Central memory CD8-positive, alpha-beta T cell (primary cell): ENCODE measurements around the gene PSD.

Experiments
- ATAC-seq: fragments of 150-1000 bp; cut with Tn5 transposase; replicated peaks from 2 replicates; pipeline ENCODE4 v1.10.0; 2022; ENCODE audit warnings: mild to moderate bottlenecking, moderate FRiP score, moderate number of reproducible peaks; ENCODE audit not compliant: poor library complexity, severe bottlenecking; ENCODE audit errors: extremely low read depth
- DNase-seq, 2 donors: peaks; one replicate each; pipeline ENCODE4 v3.0.0; 2021; ENCODE audit warnings: low spot score in 2 of 2
- H3K27ac Mint-ChIP-seq: one replicate; pipeline ENCODE4 v1.8.0; 2022; ENCODE audit warnings: low read depth, mild to moderate bottlenecking, moderate library complexity, mixed read lengths
- H3K27me3 Mint-ChIP-seq: one replicate; pipeline ENCODE4 v1.8.0; 2022; ENCODE audit warnings: mixed read lengths
- H3K36me3 Mint-ChIP-seq: one replicate; pipeline ENCODE4 v1.8.0; 2022; ENCODE audit warnings: mild to moderate bottlenecking, moderate library complexity, mixed read lengths; ENCODE audit not compliant: insufficient read depth
- H3K4me1 Mint-ChIP-seq: one replicate; pipeline ENCODE4 v1.8.0; 2022; ENCODE audit warnings: mixed read lengths
- H3K4me3 Mint-ChIP-seq: one replicate; pipeline ENCODE4 v1.8.0; 2022; ENCODE audit warnings: mild to moderate bottlenecking, moderate library complexity, mixed read lengths
- H3K9me3 Mint-ChIP-seq: one replicate; pipeline ENCODE4 v1.8.0; 2022; ENCODE audit warnings: mixed read lengths

Gene PSD

DNA sequence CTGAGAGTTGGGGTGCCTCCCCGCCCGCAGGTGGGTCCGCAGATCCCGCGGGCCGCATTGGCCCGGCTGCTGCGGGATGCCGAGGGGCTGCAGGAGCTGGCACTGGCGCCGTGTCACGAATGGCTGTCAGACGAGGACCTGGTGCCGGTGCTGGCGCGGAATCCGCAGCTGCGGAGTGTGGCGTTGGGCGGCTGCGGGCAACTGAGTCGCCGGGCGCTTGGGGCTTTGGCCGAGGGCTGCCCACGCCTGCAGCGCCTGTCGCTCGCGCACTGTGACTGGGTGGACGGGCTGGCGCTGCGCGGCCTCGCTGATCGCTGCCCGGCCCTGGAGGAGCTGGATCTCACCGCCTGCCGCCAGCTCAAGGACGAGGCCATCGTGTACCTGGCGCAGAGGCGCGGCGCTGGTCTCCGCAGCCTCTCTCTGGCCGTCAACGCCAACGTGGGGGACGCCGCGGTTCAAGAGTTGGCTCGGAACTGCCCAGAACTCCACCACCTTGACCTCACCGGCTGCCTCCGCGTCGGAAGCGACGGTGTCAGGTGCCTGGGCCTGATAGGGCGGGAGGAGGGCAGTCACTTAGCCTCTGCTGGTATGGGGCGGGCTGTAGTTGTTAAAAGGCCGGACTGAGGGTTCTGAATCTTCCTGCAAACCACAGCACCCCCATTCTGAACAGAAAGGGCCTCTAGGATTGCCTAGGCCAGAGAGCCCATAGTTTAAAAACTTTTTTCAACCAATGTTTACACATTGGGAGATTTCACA lies 3.4 kb upstream of the PSD start:
- H3K36me3 Mint-ChIP-seq, result peaks cover 23% of the 10 kb centered on the region
- H3K9me3 Mint-ChIP-seq, result no peaks in the 10 kb centered on the region
- H3K27ac Mint-ChIP-seq, result peak overlapping the region; percentile 98
- peaks cover 35% of the 10 kb centered on the region for H3K4me1 Mint-ChIP-seq
- ATAC-seq, result peak; percentile 17
- DNase-seq, result no peak
- H3K4me3 Mint-ChIP-seq, result peak overlapping the region; percentile 100
- H3K27me3 Mint-ChIP-seq, result peaks cover 16% of the 10 kb centered on the region

GRCh38 chr10:102421507-102421756 lies 2.8 kb upstream of the PSD start:
- H3K4me1 Mint-ChIP-seq, result peaks cover 35% of the 10 kb centered on the region
- H3K27ac Mint-ChIP-seq, result peak overlapping the region; percentile 98
- H3K4me3 Mint-ChIP-seq, result peak overlapping the region; percentile 100
- H3K36me3 Mint-ChIP-seq, result peaks cover 23% of the 10 kb centered on the region
- peaks cover 21% of the 10 kb centered on the region for H3K27me3 Mint-ChIP-seq
- no peak for DNase-seq
- no peak for ATAC-seq
- H3K9me3 Mint-ChIP-seq, result no peaks in the 10 kb centered on the region

DNA sequence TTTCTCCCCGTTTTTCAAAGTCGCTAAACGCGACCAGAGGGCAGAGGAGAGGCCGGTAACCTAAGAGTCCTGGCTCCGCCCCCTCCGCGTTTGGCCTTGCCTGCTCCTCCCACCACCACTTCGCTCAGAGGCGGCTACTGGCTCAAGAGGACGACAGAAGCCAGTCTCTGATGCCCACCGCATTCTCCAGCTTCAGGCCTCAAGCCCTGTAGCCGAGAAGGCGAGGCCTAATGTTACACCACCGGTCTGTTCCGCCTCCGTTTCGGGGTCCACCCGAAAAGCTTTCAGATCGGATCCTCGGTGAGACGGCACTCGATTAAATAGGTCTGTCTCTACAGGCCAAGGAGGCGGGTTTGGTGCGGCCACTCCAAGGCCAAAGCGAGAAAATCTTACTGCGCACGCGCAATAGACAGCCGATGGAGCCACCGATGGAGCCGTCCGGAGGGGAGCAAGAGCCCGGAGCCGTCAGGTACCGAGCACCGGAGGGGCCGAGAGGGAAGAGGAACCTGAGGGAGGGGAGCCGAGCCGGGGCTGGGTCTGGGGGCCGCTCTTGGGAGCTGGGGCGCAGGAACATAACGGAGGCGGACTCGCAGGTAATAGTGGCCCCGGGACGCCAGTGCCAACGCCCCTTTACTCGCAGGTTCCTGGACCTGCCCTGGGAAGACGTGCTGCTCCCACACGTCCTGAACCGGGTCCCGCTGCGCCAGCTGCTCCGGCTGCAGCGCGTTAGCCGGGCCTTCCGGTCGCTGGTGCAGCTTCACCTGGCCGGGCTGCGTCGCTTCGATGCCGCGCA lies 2.3 kb upstream of the PSD start, which contains the start of gene FBXL15:
Gene FBXL15, plus strand, starts transcription at position 123 of the 793 bp plus-strand sequence. Its CDS starts 294 bp downstream, at position 417.
- Mint-ChIP-seq H3K9me3 (no peaks in the 10 kb centered on the region), H3K27me3 (peaks cover 26% of the 10 kb centered on the region), H3K27ac (peak within 1 kb of the TSS; percentile 98), H3K4me3 (peak within 1 kb of the TSS; percentile 100), H3K36me3 (peaks cover 23% of the 10 kb centered on the region), H3K4me1 (peaks cover 35% of the 10 kb centered on the region)
- DNase-seq (peak; percentile 90 to 95), ATAC-seq (peak; percentile 76)

GRCh38 chr10:102420181-102420713 lies 1.7 kb upstream of the PSD start:
- H3K27ac Mint-ChIP-seq, result peak overlapping the region; percentile 98
- H3K4me3 Mint-ChIP-seq, result peak overlapping the region; percentile 100
- DNase-seq (no peak), ATAC-seq (no peak)
- no peaks in the 10 kb centered on the region for H3K9me3 Mint-ChIP-seq
- peaks cover 23% of the 10 kb centered on the region for H3K36me3 Mint-ChIP-seq
- peaks cover 35% of the 10 kb centered on the region for H3K4me1 Mint-ChIP-seq
- H3K27me3 Mint-ChIP-seq, result peaks cover 33% of the 10 kb centered on the region

DNA sequence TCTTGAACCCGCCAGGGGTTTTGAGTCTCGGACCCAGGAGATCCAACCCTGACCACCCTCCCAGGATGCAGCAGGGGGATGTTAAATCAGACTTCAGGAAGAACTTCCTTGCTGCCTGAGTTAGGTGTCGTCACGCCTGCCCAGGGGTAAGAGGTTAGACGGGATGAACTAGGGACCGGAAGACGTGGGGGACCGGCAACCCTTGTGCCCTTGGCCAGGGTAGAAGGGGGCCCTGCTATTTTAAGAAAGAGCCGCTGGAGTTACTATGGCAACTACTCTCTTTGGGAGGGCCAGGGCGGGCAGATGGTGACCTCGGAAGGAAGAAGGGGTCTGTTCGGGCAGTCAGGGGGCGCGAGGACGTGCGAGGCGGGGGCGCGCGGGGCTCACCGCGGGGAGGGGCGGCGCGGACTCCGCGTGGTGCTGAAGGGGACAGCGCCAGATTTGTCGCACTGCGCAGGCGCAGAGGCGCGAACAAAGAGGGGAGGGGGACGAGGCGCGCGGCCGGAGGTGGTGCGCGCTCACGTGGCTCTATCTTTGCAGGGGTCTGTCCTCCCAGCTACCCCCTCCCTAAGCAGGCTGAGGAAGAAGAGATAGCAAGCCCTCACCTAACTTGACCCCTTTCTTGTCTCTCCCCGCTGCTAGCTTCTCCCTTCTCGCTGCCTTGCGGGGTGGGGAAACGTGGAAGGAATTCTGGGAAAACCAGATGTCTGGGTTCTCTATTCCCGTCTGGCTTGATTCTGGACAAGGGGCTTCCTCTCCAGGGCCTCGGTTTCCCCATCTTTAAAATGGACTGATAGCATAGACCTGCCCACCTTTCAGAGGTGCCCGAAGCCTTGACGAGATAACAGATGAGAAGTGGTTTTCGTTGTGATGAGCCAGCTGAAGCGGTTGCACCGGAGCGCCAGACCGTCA lies 940 bp upstream of the PSD start:
- Mint-ChIP-seq H3K27me3 (peaks cover 40% of the 10 kb centered on the region), H3K4me3 (peak overlapping the region; percentile 100), H3K36me3 (peaks cover 23% of the 10 kb centered on the region), H3K4me1 (peaks cover 35% of the 10 kb centered on the region), H3K27ac (peak overlapping the region; percentile 41), H3K9me3 (no peaks in the 10 kb centered on the region)
- DNase-seq (peak; percentile 39 to 59), ATAC-seq (no peak)

DNA sequence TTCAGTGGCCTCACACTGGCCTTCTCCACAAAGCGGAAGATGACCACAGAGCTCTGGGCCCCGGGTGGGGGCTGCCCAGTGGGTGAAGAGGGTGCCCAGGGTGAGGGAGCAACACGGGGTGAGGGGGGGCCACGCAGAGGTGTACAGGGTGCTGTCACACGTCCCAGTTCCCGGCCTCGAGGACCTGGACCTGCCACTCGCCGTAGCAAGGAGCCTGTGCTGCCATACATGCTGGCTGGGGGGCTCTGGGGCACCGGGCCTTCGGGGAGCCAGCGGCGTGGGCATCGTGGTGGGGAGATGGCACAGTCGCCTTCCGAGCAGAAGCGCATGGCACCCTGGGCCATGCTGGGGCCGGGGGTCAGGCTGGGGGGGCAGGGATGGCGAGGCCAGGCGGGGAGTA lies 1.9 kb downstream of the PSD start:
- peaks cover 20% of the 10 kb centered on the region for H3K36me3 Mint-ChIP-seq
- H3K9me3 Mint-ChIP-seq, result no peaks in the 10 kb centered on the region
- no peak for DNase-seq

GRCh38 chr10:102416283-102416682 lies 2.3 kb downstream of the PSD start:
- DNase-seq, result no peak
- H3K9me3 Mint-ChIP-seq, result no peaks in the 10 kb centered on the region
- peaks cover 18% of the 10 kb centered on the region for H3K36me3 Mint-ChIP-seq
- no peak overlapping the region for H3K4me3 Mint-ChIP-seq
- ATAC-seq, result no peak
- H3K27ac Mint-ChIP-seq, result no peak overlapping the region
- H3K4me1 Mint-ChIP-seq, result peaks cover 24% of the 10 kb centered on the region
- H3K27me3 Mint-ChIP-seq, result peaks cover 69% of the 10 kb centered on the region

More for the DNA sequence above, 1.9 kb downstream of the PSD start:
- Mint-ChIP-seq H3K27me3 (peaks cover 65% of the 10 kb centered on the region), H3K4me1 (peaks cover 23% of the 10 kb centered on the region), H3K27ac (no peak overlapping the region), H3K4me3 (no peak overlapping the region)
- ATAC-seq, result no peak

- DNase-seq (no peak), ATAC-seq (no peak)
- Mint-ChIP-seq H3K9me3 (no peaks in the 10 kb centered on the region), H3K36me3 (peaks cover 10% of the 10 kb centered on the region), H3K4me1 (peaks cover 18% of the 10 kb centered on the region), H3K4me3 (no peak overlapping the region), H3K27ac (no peak overlapping the region), H3K27me3 (peaks cover 82% of the 10 kb centered on the region)
Observed at GRCh38 chr10:102414749-102415148, 3.8 kb downstream of the PSD start.

DNA sequence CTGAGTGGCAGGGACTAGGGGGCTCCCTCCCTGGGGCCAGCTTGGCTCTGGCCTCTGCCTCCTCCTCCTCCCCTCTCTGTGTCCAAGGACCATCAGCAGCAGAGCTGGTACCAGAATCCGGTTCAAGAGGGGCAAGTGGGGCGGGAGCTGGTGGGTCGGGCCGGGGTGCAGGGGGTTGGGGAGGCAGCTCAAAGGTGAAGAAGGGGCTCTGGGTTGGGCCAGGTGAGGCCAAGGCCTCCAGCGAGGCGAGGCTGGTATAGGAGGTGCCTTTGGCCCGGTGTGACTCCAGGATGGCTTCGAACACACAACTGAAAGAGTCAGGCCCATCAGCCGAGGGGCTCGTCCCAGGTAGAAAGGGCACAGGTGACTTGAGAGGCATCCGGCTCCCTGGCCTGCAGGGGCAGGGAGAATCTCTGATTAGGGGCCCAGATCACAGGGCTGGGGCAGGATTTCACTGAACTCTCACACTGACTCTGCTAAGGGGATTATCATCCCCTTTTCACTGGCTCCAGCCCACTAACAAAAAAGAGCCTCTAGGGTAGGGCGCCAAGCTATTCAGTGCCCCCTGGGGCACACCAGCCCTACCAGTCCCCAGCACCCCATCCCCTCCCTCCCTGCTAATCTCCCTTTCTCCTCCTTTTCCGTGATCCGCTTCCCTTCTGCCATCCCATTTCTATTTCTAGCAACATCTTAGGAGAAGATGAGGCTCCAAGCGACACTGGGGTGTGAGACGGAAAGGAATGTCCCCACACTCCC lies 4.6 kb downstream of the PSD start:
- H3K36me3 Mint-ChIP-seq, result peaks cover 11% of the 10 kb centered on the region
- ATAC-seq, result no peak
- peaks cover 89% of the 10 kb centered on the region for H3K27me3 Mint-ChIP-seq
- no peak overlapping the region for H3K4me3 Mint-ChIP-seq
- no peak for DNase-seq
- H3K9me3 Mint-ChIP-seq, result no peaks in the 10 kb centered on the region
- no peak overlapping the region for H3K27ac Mint-ChIP-seq
- H3K4me1 Mint-ChIP-seq, result peaks cover 16% of the 10 kb centered on the region

DNA sequence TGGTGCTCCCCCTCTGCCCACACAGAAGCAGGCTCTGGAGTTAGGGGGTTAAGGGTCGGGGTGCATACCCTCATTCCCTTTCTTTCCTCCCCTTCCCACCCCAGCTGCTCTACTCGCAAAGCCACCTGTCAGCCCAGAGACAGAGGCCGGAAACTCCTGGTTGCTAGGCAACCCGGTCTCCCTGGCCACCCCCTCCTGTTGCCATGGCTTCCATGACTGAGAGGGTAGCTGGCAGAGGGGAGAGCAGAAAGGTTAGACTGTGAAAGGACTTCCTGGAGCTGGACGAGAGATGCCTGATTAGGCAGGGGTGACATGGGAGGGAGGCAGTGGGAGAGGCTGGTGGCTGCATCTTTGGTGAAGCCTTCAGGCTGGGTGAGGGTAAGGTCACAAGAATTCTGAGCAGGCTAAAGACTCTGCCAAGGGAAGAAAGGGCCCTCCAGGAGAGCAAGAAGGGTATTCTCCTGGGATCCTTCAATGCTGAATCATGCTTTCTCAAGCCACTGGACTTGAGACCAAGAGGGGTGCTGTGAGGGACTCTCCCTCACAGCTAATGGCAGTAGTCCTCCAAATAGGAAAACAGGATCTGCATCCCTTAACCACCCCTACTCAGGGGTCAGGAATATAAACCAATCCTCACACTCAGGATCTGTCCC lies 5.4 kb downstream of the PSD start:
- Mint-ChIP-seq H3K27me3 (peaks cover 92% of the 10 kb centered on the region), H3K4me3 (no peak overlapping the region), H3K9me3 (no peaks in the 10 kb centered on the region), H3K27ac (no peak overlapping the region), H3K4me1 (peaks cover 20% of the 10 kb centered on the region), H3K36me3 (peaks cover 13% of the 10 kb centered on the region)
- ATAC-seq (no peak), DNase-seq (no peak)

- Mint-ChIP-seq H3K9me3 (no peaks in the 10 kb centered on the region), H3K4me3 (no peak overlapping the region), H3K4me1 (peaks cover 22% of the 10 kb centered on the region), H3K27ac (no peak overlapping the region), H3K27me3 (peaks cover 92% of the 10 kb centered on the region), H3K36me3 (peaks cover 14% of the 10 kb centered on the region)
- no peak for DNase-seq
- no peak for ATAC-seq
Observed at GRCh38 chr10:102412293-102412692, 6.3 kb downstream of the PSD start.
